Urinary bladder (tissue), 4 donors: ENCODE measurements around the gene BMP7. TPM values are rescaled to one million over a fixed set of nuclear protein-coding genes. Genes with fewer than 3 reads are reported as not detected.
A peak's percentile ranks its signal among the peaks of the same experiment; 100 is the strongest.

Experiments used
- DNase-seq: peaks from one replicate; pipeline ENCODE4 v3.0.0-alpha.2; 2015; ENCODE audit errors: extremely low spot score
- H3K27ac ChIP-seq: one replicate; pipeline ENCODE4 v1.5.1; 2013; ENCODE audit warnings: low read depth, mild to moderate bottlenecking, moderate library complexity
- H3K36me3 ChIP-seq: one replicate; pipeline ENCODE4 v1.6.1; 2013; ENCODE audit warnings: mild to moderate bottlenecking, moderate library complexity; ENCODE audit not compliant: insufficient read depth
- H3K4me1 ChIP-seq: one replicate; pipeline ENCODE4 v1.6.1; 2013; ENCODE audit warnings: mild to moderate bottlenecking, moderate library complexity; ENCODE audit not compliant: insufficient read depth
- H3K4me3 ChIP-seq: one replicate; pipeline ENCODE4 v1.5.1; 2013; ENCODE audit warnings: low read depth, low read length
- WGBS: extraction: QIAGEN DNeasy Blood & Tissue Kit; methylation state at CpG from one replicate; pipeline ENCODE4 v1.1.7; 2013; 5-methylcytosine and 5-hydroxymethylcytosine counted together
- polyA plus RNA-seq: library from polyadenylated mRNA; stranded (reverse); fragments of 200-250 nt; gene quantifications from one replicate; pipeline ENCODE4 v1.2.3, GENCODE V29; 2013
- total RNA-seq: library from RNA; depleted of rRNA; stranded (reverse); fragments of >200 nt; gene quantifications from one replicate; pipeline ENCODE4 v1.2.3, GENCODE V29; 2014
- donor health status: healthy with polysubstance abuse.
- donor health status: healthy.

Gene BMP7
- total RNA-seq (12.1 TPM), polyA plus RNA-seq (8.5 TPM)

DNA sequence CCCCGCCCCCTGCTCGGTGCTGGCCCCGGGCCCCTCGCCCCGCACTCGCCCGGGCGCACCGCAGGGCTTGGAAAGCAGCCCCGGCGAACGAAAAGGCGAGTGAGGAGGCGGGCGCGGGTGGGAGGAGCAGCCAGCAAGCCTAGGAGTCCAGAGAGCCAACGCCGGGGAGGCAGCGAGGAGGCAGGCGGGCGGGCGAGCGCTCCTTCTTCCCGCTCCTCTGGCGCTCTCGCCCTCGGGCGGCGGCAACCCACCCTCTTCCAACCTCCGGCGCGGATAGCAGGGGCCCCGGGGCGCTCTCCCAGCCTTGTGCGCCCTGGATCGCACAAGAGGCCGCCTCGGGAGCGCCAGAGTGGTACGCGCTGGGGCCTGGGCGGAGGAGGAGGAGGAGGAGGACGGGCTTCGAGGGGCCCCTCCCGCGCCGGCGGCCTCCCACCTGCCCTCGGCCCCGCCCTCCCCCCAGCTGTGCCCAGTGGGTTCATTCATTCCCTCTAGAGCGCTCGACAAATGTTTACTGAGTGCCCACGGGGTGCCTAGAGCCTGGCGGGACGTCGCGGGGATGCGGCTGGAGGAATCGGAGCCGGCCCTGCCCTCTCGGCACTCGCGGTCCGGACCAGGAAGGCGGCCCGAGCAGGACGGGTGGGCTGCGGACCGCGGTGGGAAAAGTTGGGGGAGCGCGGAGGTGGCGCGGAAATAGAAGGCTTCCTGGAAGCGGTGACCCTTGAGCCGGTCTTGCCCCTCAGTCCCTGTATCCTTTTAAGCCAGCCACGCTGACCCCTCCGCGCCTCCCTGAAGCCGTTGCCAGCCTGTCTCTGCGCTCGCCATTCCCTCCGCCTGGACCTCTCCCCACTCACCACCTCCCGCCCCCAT is at the start of gene BMP7:
Gene BMP7, minus strand, starts transcription at position 351 of the 867 bp plus-strand sequence. CDS start 519 bp downstream, outside the sequence.
- Histone ChIP-seq H3K4me1 (no peaks in the 10 kb centered on the region), H3K27ac (peak within 1 kb of the TSS; percentile 27), H3K36me3 (no peaks in the 10 kb centered on the region), H3K4me3 (peak within 1 kb of the TSS; percentile 57)
- 3% methylated on average over 84 of the region's 84 CpGs for WGBS
- DNase-seq = no peak

DNA sequence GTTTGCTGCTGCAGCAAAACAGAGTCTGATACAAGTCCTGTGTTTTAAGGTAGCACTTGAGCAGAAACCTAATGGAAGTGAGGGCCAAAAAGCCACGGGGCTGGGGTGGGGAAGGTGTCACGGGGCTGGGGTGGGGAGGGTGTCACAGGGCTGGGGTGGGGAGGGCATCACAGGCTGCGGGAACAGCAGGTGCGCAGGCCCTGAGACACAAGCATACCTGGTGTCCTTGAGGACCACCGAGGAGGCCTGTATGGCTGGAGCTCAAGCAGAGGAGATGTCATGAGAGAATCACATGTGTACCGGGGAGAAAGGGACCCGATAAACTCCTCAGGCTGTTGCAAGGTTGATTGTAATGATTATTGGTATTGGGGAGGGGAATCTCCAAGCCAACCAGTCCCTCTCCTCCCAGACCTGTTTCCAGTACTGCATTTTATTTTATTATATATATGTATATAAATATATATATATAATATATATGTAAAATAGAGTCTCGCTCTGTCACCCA is 49.6 kb upstream of the BMP7 start:
- no peak overlapping the region for H3K4me3 ChIP-seq
- 90% methylated on average over 8 of the region's 8 CpGs for WGBS
- H3K4me1 ChIP-seq = peaks cover 2% of the 10 kb centered on the region
- no peaks in the 10 kb centered on the region for H3K36me3 ChIP-seq
- no peak for DNase-seq
- H3K27ac ChIP-seq = no peak overlapping the region

DNA sequence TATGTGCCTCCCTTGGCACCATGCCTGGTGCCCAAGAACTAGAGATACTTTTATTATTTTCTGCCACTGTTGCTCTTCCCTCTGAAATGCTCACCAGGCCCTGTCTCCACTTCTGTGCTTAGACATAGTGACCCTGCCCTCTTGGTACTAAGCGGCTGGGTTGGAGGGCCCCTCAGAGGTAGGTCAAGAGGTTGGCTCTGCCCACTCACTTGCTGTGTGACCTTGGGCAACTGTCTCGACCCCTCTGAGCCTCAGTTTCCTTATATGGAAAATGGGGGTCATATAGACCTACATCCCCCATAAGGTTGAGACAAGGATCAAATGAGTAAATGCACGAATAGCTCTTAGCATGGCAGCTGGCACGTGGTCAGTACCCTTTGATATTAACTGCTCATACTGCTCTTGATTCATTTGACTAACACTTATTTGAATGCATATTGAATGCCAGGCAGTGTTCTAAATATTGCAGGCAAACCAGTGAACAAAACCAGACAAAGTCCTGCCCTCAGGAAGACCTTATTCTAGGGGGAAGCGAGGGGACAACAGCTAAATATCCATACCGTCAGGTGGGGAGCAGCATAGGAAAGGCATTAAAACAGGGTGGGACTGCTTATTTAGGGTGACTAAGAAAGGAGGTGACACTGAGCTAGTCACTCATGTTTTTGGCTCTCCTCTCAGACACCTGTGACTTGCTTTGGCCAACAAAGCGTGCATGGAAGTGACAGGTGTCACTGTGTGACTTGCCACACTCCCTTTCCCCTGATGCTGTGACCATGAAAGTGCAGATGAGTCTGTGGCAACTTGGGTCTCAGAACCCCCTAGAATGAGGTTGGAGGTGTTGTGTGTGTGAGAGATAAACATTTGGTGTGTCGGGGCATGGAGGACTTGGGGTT is 48.9 kb upstream of the BMP7 start:
- Histone ChIP-seq H3K27ac (no peak overlapping the region), H3K36me3 (no peaks in the 10 kb centered on the region), H3K4me1 (peaks cover 2% of the 10 kb centered on the region), H3K4me3 (no peak overlapping the region)
- WGBS = 83% methylated on average over 8 of the region's 8 CpGs
- DNase-seq = no peak

DNA sequence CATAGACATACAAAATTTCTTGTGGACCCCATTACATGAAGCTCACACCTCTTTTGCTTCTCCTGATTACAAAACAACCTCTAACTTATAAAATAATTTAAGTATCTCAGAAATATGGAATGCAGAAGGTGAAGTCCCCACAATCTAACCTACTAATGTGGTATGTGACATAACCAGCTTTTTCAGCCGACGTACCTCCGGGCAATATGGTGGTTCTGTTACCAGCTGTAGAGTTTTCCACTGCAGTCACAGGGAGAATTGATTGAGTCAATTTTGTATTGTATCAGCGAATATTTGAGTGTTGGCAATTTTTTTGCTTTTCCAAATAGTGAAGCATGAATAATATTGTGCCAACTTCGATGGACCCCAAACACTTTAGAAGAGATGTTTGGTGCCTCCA is 47.5 kb upstream of the BMP7 start:
- Histone ChIP-seq H3K27ac (no peak overlapping the region), H3K4me3 (no peak overlapping the region), H3K36me3 (no peaks in the 10 kb centered on the region), H3K4me1 (peaks cover 2% of the 10 kb centered on the region)
- 90% methylated on average over 5 of the region's 5 CpGs for WGBS
- no peak for DNase-seq

DNA sequence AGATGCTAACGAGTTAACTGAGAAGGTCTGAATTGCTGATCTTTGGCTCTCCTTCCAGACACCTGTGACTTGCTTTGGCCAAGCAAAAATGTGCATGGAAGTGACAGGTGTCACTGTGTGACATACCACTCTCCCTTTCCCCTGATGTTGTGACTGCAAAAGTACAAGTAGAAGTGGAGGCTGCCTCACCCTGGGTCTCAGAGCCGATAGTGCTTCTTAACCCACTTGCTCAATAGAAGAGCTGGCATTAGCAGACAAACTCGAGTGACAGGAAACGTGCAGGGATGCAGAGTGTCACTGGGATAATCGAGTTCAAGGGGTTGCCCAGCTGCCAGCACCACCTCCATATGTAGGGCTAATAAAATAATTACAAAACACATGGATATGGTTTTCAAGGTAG is 46.8 kb upstream of the BMP7 start:
- 64% methylated on average over 5 of the region's 5 CpGs for WGBS
- peaks cover 2% of the 10 kb centered on the region for H3K4me1 ChIP-seq

DNA sequence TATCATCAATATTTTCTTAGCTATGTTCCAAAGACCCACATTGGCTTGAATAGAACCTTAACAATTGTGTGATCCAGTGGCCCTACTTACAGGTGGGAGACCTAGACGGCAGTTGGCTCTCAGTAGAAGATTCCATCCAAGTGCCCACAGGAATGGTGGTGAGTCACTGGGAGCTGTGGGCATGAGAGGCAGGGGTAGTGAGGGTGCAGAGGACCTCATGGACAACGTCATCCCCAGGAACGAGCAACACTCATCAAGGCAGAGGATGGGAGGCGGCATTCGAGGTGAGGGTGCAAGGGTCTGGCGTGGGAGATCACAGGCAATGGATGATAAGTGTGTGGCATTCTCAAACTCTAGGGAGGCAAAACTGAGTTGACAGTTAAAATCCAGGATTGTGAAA is 45.7 kb upstream of the BMP7 start:
- 93% methylated on average over 6 of the region's 6 CpGs for WGBS
- H3K4me3 ChIP-seq = no peak overlapping the region
- no peaks in the 10 kb centered on the region for H3K36me3 ChIP-seq
- peaks cover 2% of the 10 kb centered on the region for H3K4me1 ChIP-seq
- DNase-seq = no peak
- no peak overlapping the region for H3K27ac ChIP-seq

More for the DNA sequence above, 46.8 kb upstream of the BMP7 start:
- Histone ChIP-seq H3K27ac (no peak overlapping the region), H3K4me3 (no peak overlapping the region), H3K36me3 (no peaks in the 10 kb centered on the region)
- DNase-seq = no peak

DNA sequence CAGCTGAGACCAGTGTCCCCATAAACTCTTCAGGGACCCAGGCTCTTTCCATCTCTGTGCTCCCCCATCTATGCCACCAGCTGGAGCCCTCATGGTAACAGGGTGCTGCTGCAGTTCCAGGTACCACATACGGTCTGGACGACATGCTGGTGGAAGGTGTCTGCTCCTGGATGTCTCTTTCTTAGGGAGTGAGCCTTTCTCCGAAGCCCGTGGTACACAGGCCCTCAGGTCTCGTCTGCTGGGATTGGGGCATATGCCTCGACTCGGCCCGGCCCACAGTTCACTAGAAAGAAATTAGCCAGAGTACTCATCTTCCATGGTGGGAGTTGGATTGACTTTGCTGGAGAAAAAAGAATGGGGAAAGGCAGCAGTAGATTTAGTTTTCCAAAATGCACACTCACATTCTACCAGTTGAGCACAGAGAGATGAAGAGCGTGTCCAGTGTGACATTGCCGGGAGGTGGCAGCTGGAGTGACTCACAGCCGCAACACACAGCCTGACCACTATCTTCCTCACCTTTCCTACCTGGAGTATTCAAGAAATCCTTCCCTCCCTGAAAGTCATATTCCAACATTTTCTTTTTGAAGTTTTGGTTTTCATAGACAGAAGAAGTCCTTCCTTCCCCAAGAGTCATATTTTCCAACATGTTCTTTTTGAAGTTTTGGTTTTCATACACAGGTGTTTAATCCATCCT is 44.5 kb upstream of the BMP7 start:
- Histone ChIP-seq H3K27ac (no peak overlapping the region), H3K4me1 (no peaks in the 10 kb centered on the region), H3K4me3 (no peak overlapping the region), H3K36me3 (no peaks in the 10 kb centered on the region)
- no peak for DNase-seq
- 96% methylated on average over 11 of the region's 11 CpGs for WGBS

DNA sequence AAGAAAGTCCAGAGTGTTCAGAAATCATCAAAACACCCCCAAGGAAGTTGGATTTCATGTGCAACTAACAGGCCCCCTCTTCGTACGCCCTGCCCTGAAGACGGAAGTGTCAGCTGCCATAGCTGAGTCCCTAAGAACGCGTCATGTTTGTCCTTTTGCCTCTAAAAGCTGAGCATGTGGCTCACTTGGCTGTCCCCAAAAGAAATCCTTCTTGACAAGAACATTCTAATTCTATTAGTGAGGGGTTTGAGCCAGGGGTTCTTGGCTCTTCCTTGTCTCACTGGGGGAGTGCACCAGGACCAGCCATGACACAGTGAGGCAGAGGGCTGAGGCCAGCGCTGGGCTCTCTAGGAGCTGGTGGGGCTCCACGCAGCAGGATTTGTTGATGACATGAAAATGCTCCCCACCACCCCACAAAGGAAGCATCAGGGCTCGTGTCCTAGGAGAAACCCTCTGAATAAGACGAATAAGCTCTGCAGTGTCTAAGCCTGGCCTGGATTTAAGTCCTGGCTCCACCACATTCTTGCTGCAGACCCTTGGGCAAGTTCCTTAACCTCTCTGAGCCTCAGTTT is 43.2 kb upstream of the BMP7 start:
- no peaks in the 10 kb centered on the region for H3K36me3 ChIP-seq
- no peak overlapping the region for H3K27ac ChIP-seq
- 79% methylated on average over 9 of the region's 9 CpGs for WGBS
- H3K4me3 ChIP-seq = no peak overlapping the region
- no peaks in the 10 kb centered on the region for H3K4me1 ChIP-seq
- no peak for DNase-seq

DNA sequence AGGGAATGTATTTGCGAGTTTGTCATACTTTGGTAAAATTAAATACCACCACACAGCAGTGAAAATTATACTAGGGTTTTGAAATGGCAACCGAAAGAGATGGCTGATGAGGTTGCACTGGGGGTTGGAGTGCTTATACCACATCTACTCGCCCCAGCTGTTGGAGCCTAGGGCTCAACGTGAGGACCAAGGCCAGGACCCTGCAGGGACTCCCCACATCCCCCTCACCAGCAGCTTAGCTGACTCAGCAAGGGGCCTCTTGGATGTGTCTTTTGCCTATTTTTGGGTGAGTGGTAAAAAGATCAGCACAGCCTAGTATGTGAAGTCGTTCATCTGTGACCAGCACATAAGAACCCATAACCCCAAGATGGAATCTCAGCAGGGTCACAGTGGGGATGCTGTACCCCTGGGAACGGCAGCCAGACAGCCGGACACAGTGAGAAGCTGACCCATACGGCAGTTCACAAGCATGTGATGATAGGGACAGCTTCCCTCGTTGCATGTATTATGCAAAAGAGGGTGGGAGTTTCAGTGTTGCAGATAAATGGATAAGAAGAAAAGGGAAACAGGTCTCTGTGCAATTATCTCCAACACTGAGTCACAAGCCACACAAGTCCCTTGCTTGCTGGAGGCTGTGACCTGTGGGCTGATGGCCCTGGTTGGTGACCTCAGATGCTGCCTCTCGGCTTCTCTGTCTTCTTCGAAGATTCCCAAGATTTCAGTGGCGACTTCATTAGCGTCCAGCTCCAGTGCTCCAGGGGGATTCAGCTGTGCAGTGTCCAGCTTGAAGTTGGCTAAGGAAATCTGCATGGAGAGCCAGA is 42.2 kb upstream of the BMP7 start:
- DNase-seq = no peak
- 44% methylated on average over 13 of the region's 13 CpGs for WGBS
- Histone ChIP-seq H3K4me3 (no peak overlapping the region), H3K36me3 (no peaks in the 10 kb centered on the region), H3K27ac (no peak overlapping the region), H3K4me1 (no peaks in the 10 kb centered on the region)

DNA sequence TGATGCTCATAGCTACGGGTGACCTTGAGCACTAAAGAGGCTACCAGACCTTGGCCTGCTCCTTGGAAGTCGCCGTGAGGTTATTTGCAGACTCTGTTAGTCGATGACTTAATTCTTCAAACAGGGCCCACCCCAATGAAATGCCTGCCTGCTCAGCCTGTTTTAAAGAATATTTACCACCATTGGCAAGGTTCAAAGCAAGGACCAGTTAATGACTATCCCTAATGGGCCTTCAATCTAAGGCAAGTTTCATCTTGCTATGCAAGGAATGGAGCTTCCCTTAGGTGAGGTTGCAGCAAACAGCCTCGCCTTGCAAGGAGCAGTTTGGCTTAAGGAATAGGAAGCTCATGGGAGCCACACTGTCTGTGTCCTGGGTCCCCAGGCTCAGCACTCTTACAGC is 40.3 kb upstream of the BMP7 start:
- no peaks in the 10 kb centered on the region for H3K36me3 ChIP-seq
- DNase-seq = no peak
- no peak overlapping the region for H3K4me3 ChIP-seq
- H3K4me1 ChIP-seq = no peaks in the 10 kb centered on the region
- WGBS = 83% methylated on average over 5 of the region's 5 CpGs
- no peak overlapping the region for H3K27ac ChIP-seq

DNA sequence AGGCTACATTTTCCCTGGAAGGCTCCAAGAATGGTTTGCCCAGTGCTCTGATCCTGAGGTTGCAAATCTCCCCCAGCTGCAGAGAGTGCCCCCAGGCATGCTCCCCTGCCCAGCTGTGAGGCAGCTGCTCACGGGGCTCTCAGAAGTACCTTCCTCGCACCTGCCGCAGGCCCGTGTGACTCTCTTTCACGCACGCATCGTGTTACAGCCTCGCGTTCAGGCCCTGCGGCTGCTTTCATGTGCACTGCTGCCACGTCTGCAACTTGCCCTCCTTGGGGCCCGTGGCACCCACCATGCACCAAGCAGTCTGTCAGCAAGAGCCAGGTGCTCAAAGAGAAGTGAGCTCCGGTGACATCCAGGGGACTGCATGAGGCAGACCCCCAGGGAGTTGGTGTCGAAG is 34.6 kb upstream of the BMP7 start:
- 76% methylated on average over 14 of the region's 14 CpGs for WGBS
- no peak for DNase-seq
- no peak overlapping the region for H3K4me3 ChIP-seq
- no peaks in the 10 kb centered on the region for H3K36me3 ChIP-seq
- H3K27ac ChIP-seq = no peak overlapping the region
- H3K4me1 ChIP-seq = no peaks in the 10 kb centered on the region

DNA sequence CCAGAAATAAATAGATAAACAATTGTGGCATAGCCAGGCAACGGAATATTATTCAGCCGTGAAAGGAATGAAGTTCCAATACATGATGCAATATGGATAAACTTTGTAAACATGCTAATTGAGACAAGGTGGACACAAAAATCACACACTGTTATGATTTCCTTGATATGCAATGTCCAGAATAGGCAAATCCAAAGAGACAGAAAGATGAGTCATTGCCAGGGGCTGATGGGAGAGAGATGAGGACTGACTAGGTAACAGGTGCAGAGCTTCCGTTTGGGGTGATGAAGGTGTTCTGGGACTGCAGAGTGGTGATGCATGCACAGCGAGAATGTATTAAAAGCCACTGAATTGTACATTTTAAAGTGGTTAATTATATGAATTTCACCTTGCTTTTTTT is 32.0 kb upstream of the BMP7 start:
- no peak for DNase-seq
- no peaks in the 10 kb centered on the region for H3K36me3 ChIP-seq
- no peak overlapping the region for H3K27ac ChIP-seq
- no peak overlapping the region for H3K4me3 ChIP-seq
- 84% methylated on average over 4 of the region's 4 CpGs for WGBS
- no peaks in the 10 kb centered on the region for H3K4me1 ChIP-seq
